ENCODE data around the gene F2RL2.

Gene F2RL2, protein sequence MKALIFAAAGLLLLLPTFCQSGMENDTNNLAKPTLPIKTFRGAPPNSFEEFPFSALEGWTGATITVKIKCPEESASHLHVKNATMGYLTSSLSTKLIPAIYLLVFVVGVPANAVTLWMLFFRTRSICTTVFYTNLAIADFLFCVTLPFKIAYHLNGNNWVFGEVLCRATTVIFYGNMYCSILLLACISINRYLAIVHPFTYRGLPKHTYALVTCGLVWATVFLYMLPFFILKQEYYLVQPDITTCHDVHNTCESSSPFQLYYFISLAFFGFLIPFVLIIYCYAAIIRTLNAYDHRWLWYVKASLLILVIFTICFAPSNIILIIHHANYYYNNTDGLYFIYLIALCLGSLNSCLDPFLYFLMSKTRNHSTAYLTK

DNA sequence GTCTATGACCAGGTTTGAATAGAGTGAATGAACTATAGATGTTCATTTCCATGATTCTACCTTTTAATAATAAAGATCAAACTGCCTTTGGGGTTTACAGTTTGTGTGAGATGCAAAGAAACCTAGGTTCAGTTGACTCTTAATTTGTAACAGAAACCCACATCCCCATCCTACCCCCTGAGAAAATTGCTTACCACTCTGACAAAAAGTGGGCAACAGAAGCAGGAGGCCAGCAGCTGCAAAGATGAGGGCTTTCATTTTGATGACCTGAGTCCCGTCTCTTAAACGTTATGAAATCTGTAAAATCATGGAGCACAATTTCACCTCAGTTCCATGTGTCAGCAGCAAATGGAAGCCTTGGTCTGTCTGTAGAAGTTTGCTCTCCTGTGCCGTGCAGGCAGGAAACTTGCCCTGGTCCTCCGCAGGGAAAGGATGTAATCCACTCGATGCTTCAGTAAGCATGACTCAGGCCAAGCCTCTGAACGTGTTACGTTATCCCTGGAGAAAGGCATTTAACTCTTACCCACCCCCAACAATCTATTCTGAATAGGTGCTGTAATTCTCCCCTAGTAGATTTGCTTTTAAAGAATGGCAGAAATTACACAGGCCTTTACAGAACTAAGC lies at the start of gene F2RL2:
TSS of gene F2RL2 (minus strand) at position 431 of the 624 bp plus-strand sequence. CDS start at position 258, 173 bp downstream.
- DNase-seq (ENCODE audit: low read depth) = no peak

DNA sequence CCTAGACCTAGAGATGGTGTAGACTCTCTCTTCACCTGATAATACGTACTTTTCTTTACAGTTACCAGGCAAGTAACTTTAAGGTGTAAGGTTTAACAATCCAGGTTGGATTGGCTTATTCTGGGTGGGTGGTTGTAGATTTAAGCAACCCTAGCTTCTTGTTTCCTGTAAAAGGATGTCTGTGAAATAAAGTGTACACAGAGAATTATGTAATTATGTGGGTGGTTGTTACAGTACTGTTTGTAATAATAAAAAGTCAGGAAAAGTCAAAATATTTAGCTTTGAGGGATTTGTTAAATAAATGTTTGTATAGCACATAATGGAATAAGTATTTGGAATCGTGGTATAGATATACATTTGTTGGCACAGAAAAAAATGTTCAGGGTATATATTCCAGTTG lies 49.0 kb upstream of the F2RL2 start:
- DNase-seq (ENCODE audit: low read depth) = no peak

DNA sequence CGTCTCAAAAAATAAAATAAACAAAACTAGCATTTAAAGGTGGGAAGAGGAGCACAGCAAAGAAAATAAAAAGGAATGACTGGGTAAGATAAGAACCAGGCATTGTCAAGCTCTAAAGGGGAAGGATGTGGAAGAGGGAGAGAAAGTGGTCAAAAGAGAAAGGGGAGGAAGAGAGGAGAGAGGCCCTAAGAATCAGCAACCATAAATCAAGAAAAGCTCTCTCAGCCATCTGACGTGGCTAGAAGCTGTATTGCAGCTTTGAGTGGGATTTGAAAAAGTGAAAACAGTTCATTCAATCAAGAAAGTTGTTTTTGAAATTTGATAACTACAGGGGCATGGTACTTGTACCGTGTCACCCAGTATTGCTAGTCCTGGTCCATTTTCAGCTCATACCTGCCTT lies 47.3 kb upstream of the F2RL2 start:
- no peak for DNase-seq (ENCODE audit: low read depth)

DNA sequence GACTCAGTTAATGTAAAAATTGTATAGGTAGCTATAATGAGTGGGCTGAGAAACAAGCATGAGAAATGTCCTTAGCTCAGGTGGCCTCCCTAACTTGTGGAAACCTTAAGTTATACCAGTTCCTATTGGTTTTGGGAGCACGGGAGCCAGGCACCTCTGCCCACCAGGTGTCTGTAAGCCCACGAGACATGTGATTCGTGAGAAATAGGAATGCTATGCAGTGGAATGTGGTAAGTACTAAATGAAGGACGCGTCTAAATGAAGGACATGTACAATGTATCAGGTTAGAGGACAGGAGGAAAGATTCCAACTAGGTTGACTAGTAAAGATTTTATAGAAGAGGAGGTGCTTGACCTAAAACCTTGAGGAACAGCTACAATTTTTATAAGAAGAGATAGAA lies 46.0 kb upstream of the F2RL2 start:
- DNase-seq (ENCODE audit: low read depth) = no peak

DNA sequence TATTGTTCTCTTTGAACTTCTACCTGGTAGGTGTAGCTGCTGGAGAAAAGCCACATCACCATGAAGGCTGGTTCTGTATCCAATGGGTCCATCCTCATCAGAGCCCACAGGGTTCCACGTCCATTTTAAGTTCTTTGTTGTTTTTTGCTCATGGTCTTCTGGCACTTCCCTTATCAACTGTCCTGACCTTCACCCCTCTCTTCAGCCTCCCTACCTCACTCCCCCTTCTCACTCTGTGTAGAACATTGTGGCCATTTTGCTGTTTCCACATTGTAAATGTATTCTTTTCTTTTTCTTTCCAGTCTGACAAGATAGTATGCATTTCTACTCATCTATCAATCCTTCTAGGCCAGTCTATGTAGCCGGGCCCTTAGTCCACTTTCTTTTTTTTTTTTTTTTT lies 44.3 kb upstream of the F2RL2 start:
- DNase-seq (ENCODE audit: low read depth) = no peak

DNA sequence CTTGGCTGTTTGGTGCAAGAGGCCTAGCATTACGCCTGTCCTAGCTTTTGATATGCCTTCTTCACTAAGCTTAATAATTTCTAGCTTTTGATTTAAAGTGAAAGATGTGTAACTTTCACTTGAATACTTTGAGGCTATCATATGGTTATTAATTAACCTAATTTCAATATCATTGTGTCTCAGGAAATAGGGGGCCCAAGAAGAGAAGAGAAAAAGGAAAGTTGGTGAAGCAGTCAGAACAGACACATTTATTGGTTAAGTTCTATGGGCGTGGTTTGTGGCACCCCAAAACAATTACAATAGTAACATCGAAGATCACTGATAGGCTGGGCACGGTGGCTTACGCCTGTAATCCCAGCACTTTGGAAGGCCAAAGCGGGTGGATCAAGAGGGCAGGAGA lies 40.9 kb upstream of the F2RL2 start:
- DNase-seq (ENCODE audit: low read depth) = no peak

DNA sequence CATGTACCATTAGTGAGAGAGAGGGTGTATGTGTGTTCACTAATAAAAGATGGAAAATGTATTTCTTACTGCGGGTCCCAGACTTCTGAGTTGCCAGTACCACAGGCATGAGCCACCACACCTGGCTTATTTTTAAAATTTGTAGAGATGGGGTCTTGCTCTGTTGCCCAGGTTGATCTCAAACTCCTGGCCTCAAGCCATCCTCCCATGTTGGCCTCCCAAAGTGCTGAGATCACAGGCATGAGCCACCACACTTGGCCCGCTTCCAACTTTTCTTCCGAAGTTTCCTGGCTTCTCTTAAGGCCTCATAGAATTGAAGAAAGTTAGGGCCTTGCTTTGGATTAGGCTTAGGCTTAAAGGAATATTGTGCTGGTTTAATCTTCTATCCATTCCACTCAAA lies 40.4 kb upstream of the F2RL2 start:
- no peak for DNase-seq (ENCODE audit: low read depth)

DNA sequence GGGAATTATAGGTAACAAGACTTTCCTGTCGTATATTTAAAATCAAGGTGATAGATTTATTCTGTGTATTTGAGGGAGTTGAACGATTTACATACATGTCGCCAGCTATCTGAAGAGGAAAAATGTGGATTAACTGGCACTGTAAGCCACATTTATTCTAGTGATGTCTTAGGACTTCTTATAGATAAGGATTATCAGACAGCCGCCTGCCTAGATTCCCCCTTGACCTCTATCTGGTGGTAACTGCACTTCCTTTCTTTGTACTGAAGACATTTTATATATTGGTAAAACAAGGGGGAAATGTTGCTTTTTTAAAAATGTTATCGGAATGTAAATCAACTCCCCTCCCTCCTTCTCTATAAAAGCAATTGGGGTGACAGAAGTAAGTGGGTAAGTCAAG lies 39.3 kb upstream of the F2RL2 start:
- DNase-seq (ENCODE audit: low read depth) = no peak

DNA sequence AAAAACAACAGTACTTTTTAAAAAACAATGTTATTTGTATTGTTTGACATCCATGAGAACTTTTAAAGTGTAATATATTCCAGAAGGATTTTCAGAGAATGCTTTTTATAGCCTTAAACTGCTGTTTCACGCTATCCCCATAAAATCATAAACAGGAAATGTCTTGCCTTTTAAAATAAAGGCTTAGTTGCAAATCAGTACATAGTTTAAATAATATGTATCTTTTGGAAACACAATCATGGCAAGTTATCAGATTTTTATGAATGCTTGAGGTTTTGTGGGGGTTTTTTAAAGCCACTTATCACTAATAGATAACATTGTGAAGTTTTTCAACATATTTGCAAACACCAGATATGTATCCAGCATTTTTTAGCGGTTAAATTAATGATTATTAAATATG lies 37.2 kb upstream of the F2RL2 start:
- DNase-seq (ENCODE audit: low read depth) = no peak

DNA sequence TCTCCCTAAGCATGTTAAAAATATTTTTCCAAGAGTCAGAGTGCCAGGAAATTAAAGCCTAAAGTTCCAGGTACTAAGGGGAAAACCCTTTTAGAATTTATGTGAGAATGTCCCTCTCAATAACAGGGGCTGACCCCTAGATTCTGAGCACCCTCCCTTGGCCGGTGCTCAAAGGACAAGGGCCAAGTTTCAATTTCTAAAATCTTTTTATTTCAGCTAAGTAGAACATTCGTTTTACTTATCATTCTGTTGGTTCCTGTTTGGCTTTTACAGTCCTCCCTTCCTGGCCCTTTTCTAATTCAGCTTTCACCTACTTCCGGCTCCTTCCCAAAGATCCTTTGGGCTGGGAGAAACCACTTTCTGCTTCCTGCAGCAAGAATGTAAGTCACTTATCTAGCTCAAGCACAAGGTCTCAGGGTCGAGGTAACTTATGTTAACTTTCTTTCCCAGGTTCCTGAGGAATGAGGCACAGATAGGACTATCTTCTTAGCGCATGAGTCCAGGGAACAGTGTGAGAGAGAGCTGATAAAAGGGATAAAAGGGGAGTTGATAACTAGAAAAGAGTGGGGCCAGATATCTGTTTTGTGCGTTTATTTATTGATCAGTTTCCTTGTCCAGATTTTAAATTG lies 34.6 kb upstream of the F2RL2 start:
- no peak for DNase-seq (ENCODE audit: low read depth)

DNA sequence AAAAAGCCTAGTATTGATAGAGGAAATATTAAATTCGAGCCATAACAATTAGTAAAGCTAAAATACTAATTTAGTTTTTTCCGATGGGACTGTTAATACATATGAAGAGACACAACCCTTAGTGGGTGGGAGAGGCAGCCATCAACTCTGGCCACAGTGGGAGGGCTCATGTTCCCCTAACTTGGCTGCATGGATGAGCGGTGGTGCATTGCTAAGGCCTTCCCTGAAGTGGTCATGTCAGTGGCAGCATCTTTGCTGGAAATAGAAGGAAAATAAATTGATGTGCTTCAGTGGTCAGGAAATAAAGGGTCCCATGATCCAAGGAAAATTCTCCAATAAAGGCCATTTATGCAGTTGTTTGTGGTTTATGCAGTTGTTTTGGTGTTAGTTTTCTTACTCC lies 33.9 kb upstream of the F2RL2 start:
- no peak for DNase-seq (ENCODE audit: low read depth)

DNA sequence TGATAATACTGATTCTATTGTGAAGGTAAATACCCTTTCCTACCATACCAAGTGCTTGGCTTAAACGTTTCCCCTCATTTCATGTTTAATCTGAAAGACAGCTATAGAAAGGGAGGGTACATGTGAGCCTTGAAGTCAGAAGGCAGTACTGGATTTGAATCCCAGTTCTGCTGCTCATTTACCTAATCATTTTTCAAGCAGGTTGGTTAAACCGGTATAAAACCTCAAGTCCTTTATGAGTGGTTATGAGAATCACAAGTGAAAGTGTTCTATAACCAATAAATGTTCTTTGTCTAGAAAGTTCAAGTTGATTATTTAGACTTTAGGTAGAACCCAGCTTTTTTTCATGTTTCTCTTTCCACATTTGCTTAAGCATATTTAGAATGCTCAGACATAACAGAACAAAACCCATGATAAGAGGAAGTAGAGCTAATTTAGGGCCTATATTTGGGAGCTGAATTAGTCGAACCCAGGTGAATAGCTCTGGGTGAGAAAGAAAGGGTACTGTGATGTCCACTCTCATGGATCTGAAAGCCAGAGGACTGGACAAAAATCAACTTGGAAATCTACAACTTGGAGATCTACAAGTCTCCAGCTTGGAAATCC lies 29.7 kb upstream of the F2RL2 start:
- DNase-seq (ENCODE audit: low read depth) = no peak

DNA sequence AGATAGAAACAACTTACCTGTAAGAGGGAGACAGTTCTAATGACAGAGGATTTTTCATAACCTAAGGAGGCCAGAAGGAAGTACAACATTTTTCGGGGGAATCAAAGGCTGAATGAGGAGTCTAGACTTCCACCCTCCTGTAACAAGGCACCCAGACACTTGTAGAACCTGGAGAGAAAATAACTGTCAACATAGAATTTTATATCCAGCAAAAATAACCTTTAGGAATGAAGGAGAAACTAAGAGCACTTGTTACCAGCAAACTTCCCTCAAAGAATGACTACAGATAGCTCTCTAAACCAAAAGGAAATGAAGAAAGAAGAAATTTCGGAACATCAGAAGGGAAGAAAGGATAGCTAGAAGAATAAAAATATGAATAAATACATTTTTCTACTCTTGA lies 25.9 kb upstream of the F2RL2 start:
- no peak for DNase-seq (ENCODE audit: low read depth)

DNA sequence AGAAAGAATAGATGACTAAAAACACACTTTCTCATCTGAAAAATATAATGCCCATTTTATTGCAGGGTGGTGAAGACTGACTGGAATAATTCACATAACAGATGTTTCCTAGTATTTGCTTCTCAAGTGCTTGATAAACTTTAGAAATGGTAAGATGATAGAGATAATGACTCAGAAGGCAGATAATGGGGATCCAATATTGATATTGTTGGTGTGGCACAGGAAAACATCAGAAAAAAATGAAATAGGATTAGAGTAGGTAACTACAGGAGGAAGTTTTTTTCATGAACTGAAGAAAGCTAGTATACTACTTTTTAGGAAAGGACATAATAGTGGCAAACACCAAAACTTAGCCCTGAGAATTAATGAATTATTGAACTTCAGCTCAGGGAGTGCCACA lies 20.2 kb upstream of the F2RL2 start:
- DNase-seq (ENCODE audit: low read depth) = no peak

DNA sequence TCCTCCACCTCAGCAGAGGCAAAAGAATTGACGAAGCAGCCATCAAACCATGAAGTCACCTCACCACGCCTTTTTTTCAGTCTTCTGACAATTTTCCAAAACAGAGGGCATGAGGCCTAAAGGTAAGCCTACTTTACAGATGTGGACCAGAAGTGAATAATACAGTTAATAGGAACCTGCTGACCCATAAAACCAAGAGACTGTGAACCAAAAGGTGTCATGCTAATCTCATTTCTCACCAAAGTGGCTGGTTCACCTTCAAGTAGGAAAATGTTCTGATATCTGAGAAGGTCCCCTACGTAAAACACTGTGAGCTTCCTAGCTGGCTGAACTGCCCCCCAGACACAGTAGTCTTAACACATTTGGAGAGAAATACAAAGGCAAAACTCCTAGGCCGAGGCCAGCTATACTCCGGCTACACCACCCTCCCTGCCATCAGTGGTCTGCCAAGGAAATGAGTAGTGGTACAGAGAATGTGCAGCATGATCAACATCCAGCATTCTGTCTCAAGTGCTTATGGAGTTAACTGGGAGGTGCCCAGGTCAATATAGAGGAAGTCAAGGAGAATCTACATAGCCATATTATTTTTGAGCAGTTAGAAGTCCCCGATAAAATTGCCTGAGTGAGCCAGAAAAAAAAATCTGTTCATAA lies 19.3 kb upstream of the F2RL2 start:
- DNase-seq (ENCODE audit: low read depth) = no peak

DNA sequence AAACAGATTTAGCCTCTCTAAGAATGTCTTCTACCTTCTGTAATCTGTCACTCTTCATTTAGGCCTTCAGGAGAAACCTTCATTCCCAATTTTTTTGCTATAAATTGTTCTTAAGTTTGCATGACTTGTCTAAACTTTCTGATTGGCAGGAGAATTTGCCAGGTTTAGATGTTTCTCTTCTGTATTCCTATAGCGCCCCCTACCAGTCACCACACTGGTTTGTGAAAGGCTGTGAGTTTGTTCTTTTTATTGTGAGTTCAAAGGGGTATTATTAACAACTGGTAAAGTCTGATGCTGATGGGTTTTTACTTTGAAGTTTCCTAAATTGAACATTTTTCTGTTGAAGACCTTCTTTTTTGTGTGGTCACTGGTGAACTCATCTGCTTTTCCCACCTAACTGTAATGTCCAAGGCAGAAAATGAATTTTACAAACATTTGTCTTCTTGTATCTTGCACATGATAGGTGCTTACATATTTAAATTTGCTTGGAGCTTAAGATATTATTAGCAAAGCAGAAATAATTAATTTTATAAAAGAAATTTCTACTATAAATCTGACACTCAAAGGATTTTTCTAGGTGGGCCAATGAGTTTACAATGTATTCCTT lies 18.4 kb upstream of the F2RL2 start:
- DNase-seq (ENCODE audit: low read depth) = peak; percentile 60

DNA sequence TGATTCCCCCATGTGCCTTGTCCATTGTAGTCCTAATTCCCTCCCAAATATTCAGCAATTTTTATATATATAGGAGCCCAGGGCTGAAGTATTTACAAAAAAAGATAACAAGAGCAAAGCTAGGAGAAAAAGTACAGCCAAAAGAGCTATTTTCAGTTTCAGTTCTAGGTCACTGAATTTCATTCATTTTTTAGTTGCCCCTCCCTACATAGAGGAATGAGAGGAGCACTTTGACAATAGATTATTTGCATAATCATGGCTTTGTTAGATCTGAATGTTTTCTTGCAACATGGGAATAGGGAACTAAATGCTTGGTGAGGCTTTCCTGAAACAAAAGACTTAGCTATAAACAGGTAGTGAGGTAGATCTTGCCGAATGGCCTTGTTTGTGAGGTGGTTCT lies 15.3 kb upstream of the F2RL2 start:
- DNase-seq (ENCODE audit: low read depth) = no peak

DNA sequence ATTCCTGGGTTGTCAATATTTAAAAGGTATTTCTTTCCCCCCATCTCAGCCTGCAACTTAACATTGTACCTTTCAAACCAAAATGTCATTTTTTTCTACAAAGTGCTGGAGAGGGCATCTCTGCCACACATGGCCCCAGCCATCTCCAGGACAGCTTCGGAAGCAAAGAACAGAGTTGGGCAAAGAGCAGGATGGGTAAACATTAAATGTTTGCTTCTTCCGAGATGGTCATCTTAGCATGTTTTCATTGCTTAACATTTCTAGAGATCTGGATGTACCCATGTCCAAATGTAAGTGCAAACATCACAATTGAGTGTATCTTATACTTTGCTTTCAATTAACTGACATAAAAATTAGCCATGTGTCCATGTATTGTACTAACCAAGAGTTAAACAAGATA lies 14.3 kb upstream of the F2RL2 start:
- DNase-seq (ENCODE audit: low read depth) = no peak

DNA sequence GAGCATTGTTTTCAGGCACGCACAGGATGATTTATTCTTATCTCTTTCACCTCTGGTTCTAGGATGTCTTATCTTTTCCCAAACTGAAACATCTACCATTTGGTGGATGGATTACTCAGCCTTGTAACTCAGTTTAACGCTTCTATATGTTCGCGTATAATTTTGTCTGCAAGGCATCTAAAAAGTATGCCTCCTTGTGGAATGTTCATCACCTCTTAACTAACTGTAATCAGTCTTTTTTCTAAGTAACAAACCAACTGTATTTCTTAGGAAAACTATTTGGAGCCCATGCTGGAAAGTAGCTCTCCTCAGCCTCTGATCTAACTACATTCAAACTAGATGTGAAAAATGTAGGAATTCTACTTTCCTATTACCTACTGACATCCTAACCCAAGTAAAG lies 11.5 kb upstream of the F2RL2 start:
- DNase-seq (ENCODE audit: low read depth) = no peak

DNA sequence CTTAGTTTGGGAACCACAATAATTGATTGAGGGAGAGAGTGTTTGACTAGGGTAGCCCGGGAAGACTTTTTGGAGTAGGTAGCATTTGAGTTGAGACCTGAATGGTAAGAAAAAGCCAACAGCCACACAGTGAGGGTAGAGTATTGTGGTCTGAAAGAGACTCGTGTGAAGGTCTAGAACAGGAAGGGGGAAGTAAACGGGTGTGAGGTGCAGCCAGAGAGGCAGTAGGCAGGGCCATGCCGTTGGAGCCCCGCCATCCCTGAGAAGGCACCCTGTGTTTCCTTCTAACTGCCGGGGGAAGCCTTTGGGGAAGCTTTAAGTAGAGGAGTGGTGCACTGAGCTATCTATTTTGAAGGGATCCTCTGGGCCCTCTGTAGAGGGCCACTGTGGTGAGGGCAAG lies 3.5 kb upstream of the F2RL2 start:
- no peak for DNase-seq (ENCODE audit: low read depth)

DNA sequence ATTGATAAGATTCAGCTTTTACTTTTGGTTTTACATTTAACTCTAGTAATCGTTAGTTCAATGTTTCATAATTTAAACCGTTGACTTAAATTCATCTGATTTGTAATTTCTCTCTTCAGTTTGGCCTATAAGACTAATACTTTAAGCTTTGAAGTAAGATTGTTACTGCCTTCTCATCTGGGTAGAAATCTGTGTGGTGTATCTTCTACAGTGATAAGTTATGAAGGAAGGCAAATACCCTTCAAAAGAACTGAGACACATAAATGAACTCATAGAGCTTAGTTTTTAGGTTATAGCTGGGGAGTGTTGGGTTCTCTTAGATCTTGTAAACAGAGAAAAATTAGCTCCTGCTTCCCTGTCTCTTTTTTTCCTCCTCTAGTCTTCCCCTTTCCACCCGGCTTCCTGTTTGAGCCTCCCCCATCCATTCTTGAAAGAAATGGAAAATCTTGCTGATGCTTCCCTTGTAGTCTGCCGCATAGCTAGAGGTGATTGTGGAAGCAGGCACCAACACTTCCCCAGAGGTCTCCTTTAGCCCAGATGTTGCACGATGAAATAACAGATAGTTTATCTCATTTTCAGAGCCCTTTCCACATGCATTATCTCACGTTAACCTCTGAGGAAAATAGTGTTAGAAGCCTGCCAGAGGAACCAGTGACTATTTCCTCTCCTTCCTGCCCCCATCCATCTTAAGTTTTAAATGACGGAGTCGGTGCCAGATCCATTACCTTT lies 2.0 kb upstream of the F2RL2 start:
- DNase-seq (ENCODE audit: low read depth) = no peak
